ENCODE results near the gene CEACAM19.

The CEACAM19 gene

GRCh38 chr19:44658069-44658733, 13.1 kb upstream of the CEACAM19 start:
- H3K4me3 ChIP-seq (ENCODE audit: low read depth, low read length), result no peak overlapping the region
- no peak for TF ChIP-seq CTCF (IDR thresholded peaks at IDR 0.05; ENCODE audit: low read depth, low read length)

- H3K4me3 ChIP-seq (ENCODE audit: low read depth, low read length), result no peak overlapping the region
- no peak for TF ChIP-seq CTCF (IDR thresholded peaks at IDR 0.05; ENCODE audit: low read depth, low read length)
Measured at GRCh38 chr19:44660081-44660480, 11.2 kb upstream of the CEACAM19 start.

- no peak for TF ChIP-seq CTCF (IDR thresholded peaks at IDR 0.05; ENCODE audit: low read depth, low read length)
- no peak overlapping the region for H3K4me3 ChIP-seq (ENCODE audit: low read depth, low read length)
Measured at GRCh38 chr19:44661205-44661604, 10.1 kb upstream of the CEACAM19 start.

GRCh38 chr19:44661904-44662303, 9.4 kb upstream of the CEACAM19 start:
- no peak overlapping the region for H3K4me3 ChIP-seq (ENCODE audit: low read depth, low read length)
- TF ChIP-seq CTCF (IDR thresholded peaks at IDR 0.05; ENCODE audit: low read depth, low read length), result no peak

GRCh38 chr19:44662691-44663385, 8.4 kb upstream of the CEACAM19 start:
- H3K4me3 ChIP-seq (ENCODE audit: low read depth, low read length), result no peak overlapping the region
- TF ChIP-seq CTCF (IDR thresholded peaks at IDR 0.05; ENCODE audit: low read depth, low read length), result no peak

- no peak overlapping the region for H3K4me3 ChIP-seq (ENCODE audit: low read depth, low read length)
Measured at GRCh38 chr19:44663996-44664395, 7.3 kb upstream of the CEACAM19 start.

More at GRCh38 chr19:44663996-44664395, 7.3 kb upstream of the CEACAM19 start:
- TF ChIP-seq CTCF (IDR thresholded peaks at IDR 0.05; ENCODE audit: low read depth, low read length), result no peak

Measured in WI38 (cell line).